Panc1 (cell line): ENCODE results near the gene IREB2. TPM values are rescaled to one million over a fixed set of nuclear protein-coding genes. Genes with fewer than 3 reads are reported as not detected.

Experiments used
- ATAC-seq: fragments of 200-7000 bp; cut with Tn5 transposase; 2 replicates; pipeline ENCODE4 v1.9.1; 2020; ENCODE audit warnings: mild to moderate bottlenecking, moderate library complexity
- BruUV-seq: library from RNA; stranded (reverse); fragments of 400-500 nt; replicated peaks from 2 replicates; lab custom pipeline; 2021; lab: Mats Ljungman, UMichigan
- CTCF ChIA-PET: fragments of 300-600 bp; sonication (Branson Sonifier 250); formaldehyde crosslinking; loops from one replicate; lab custom pipeline; 2022; ENCODE audit warnings: antibody characterized with exemption; lab: Charles Lee
- POLR2A ChIA-PET: fragments of 300-600 bp; sonication (Branson Sonifier 250); formaldehyde crosslinking; loops from one replicate; lab custom pipeline; 2022; ENCODE audit warnings: antibody characterized with exemption; lab: Charles Lee
- DNase-seq: peaks from one replicate; pipeline ENCODE4 v3.0.0-alpha.2; 2010; ENCODE audit warnings: low read depth, low spot score
- H3K27ac ChIP-seq: 2 replicates; pipeline ENCODE4 v1.5.1; 2011; ENCODE audit warnings: mild to moderate bottlenecking, low read length, inconsistent platforms
- H3K27me3 ChIP-seq: fragments of 200-500 bp; sonication (Bioruptor generic); 2 replicates; pipeline ENCODE4 v1.6.0; 2014; ENCODE audit warnings: low read length, inconsistent platforms; ENCODE audit not compliant: control insufficient read depth, insufficient read depth
- H3K36me3 ChIP-seq: fragments of 200-500 bp; sonication (Bioruptor generic); 2 replicates; pipeline ENCODE4 v1.5.1; 2014; ENCODE audit warnings: inconsistent platforms, mild to moderate bottlenecking, low read length, moderate library complexity; ENCODE audit not compliant: control insufficient read depth, insufficient read depth
- H3K4me1 ChIP-seq: 2 replicates; pipeline ENCODE4 v1.5.1; 2011; ENCODE audit warnings: inconsistent platforms, mild to moderate bottlenecking, low read length, moderate library complexity; ENCODE audit not compliant: control insufficient read depth, insufficient read depth
- H3K4me3 ChIP-seq, 2 experiments: 2 replicates each; pipeline ENCODE4 v1.5.1; 2011 to 2012; ENCODE audit warnings: low read depth in 2 of 2, low read length in 2 of 2, mild to moderate bottlenecking in 2 of 2, inconsistent platforms in 1 of 2, moderate library complexity in 1 of 2
- H3K9me3 ChIP-seq: fragments of 200-500 bp; sonication (Bioruptor generic); 2 replicates; pipeline ENCODE4 v1.5.1; 2014; ENCODE audit warnings: low read depth, mild to moderate bottlenecking, inconsistent platforms, low read length, moderate library complexity; ENCODE audit not compliant: control insufficient read depth, insufficient read depth
- POLR2AphosphoS5 ChIP-seq: IDR thresholded peaks from 2 replicates; pipeline ENCODE4 v1.6.1; 2012; ENCODE audit warnings: mild to moderate bottlenecking, low read depth, low read length, moderate library complexity
- SIN3A ChIP-seq: IDR thresholded peaks from 2 replicates; pipeline ENCODE4 v1.6.1; 2012; ENCODE audit warnings: low read depth, mild to moderate bottlenecking, low read length, moderate library complexity, borderline replicate concordance; ENCODE audit not compliant: insufficient read depth
- TCF7L2 ChIP-seq: IDR thresholded peaks from 2 replicates; pipeline ENCODE4 v1.6.1; 2011; ENCODE audit warnings: mild to moderate bottlenecking, low read depth, low read length, inconsistent platforms
- in situ Hi-C: cut with HindIII; loops from 2 replicates; pipeline ENCODE4 v1.10.0; 2016; ENCODE audit warnings: low sequenced_read_pairs, low pct_unique_long_range_greater_than_20kb
- intact Hi-C: fragments of 100-400 bp; cut with micrococcal nuclease; formaldehyde crosslinking; loops from one replicate; pipeline ENCODE4 v1.10.0; 2022; ENCODE audit not compliant: unreplicated experiment
- total RNA-seq: library from RNA; stranded (reverse); gene quantifications from one replicate; pipeline ENCODE4 v1.2.1, GENCODE V29; 2021; ENCODE audit not compliant: unreplicated experiment
- TF ChIP-seq, protein P1 (sequence below), 2 experiments: IDR thresholded peaks; 2 replicates each; pipeline ENCODE4 v1.6.1; 2011 to 2012; ENCODE audit warnings: low read depth in 2 of 2, control low read depth in 1 of 2, low read length in 1 of 2, mild to moderate bottlenecking in 1 of 2, moderate library complexity in 1 of 2; ENCODE audit not compliant: insufficient read depth in 1 of 2
- TF ChIP-seq, protein P2 (sequence below): fragments of 450-650 bp; IDR thresholded peaks from 2 replicates; pipeline ENCODE4 v1.5.1; 2017; ENCODE audit warnings: mild to moderate bottlenecking

The IREB2 gene
- total RNA-seq, 1 experiment from 2014 or later = 71.7 TPM

DNA sequence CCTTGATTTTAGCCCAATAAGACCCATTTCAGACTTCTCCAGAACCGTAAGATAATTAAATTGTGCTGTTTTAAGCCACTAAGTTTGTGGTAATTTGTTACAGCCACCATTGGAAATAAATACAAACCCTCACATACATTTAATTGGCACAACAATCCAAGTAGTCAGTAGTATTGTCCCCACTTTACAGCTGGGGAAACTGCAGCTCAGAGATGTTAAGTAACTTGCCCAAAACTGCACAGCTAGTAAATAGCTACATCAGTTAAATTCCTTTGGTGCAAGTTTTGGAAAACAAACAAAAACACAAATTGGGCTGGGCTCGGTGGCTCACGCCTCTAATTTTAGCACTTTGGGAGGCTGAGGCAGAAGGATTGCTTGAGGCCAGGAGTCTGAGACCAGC lies 13.3 kb upstream of the IREB2 start:
- peaks cover 2% of the 10 kb centered on the region; the same call in 1 of the 2 replicates for H3K27me3 ChIP-seq
- in situ Hi-C loops = no loop called here
- intact Hi-C loops = no loop called here
- ChIA-PET CTCF (no interaction called here), POLR2A (no interaction called here)
- H3K4me1 ChIP-seq = no peaks in the 10 kb centered on the region
- TF ChIP-seq TCF7L2 = no peak
- H3K4me3 ChIP-seq = no peak overlapping the region
- no peak for DNase-seq
- no peak for ATAC-seq
- BruUV-seq = no TSS peak
- H3K36me3 ChIP-seq = no peaks in the 10 kb centered on the region
- H3K27ac ChIP-seq = no peak overlapping the region
- H3K9me3 ChIP-seq = no peaks in the 10 kb centered on the region

- intact Hi-C loops (no loop called here), in situ Hi-C loops (no loop called here)
- TF ChIP-seq SIN3A = no peak
- no peak for TF ChIP-seq TCF7L2
- TF ChIP-seq, protein P1, sequence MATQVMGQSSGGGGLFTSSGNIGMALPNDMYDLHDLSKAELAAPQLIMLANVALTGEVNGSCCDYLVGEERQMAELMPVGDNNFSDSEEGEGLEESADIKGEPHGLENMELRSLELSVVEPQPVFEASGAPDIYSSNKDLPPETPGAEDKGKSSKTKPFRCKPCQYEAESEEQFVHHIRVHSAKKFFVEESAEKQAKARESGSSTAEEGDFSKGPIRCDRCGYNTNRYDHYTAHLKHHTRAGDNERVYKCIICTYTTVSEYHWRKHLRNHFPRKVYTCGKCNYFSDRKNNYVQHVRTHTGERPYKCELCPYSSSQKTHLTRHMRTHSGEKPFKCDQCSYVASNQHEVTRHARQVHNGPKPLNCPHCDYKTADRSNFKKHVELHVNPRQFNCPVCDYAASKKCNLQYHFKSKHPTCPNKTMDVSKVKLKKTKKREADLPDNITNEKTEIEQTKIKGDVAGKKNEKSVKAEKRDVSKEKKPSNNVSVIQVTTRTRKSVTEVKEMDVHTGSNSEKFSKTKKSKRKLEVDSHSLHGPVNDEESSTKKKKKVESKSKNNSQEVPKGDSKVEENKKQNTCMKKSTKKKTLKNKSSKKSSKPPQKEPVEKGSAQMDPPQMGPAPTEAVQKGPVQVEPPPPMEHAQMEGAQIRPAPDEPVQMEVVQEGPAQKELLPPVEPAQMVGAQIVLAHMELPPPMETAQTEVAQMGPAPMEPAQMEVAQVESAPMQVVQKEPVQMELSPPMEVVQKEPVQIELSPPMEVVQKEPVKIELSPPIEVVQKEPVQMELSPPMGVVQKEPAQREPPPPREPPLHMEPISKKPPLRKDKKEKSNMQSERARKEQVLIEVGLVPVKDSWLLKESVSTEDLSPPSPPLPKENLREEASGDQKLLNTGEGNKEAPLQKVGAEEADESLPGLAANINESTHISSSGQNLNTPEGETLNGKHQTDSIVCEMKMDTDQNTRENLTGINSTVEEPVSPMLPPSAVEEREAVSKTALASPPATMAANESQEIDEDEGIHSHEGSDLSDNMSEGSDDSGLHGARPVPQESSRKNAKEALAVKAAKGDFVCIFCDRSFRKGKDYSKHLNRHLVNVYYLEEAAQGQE (IDR thresholded peaks at IDR 0.05; ENCODE audit: insufficient read depth in 1 of 2, low read depth in 2 of 2, low read length in 1 of 2) = no peak
- TF ChIP-seq, protein P2, sequence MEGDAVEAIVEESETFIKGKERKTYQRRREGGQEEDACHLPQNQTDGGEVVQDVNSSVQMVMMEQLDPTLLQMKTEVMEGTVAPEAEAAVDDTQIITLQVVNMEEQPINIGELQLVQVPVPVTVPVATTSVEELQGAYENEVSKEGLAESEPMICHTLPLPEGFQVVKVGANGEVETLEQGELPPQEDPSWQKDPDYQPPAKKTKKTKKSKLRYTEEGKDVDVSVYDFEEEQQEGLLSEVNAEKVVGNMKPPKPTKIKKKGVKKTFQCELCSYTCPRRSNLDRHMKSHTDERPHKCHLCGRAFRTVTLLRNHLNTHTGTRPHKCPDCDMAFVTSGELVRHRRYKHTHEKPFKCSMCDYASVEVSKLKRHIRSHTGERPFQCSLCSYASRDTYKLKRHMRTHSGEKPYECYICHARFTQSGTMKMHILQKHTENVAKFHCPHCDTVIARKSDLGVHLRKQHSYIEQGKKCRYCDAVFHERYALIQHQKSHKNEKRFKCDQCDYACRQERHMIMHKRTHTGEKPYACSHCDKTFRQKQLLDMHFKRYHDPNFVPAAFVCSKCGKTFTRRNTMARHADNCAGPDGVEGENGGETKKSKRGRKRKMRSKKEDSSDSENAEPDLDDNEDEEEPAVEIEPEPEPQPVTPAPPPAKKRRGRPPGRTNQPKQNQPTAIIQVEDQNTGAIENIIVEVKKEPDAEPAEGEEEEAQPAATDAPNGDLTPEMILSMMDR = no peak
- no peak for TF ChIP-seq POLR2AphosphoS5
- BruUV-seq = no TSS peak
- no peak overlapping the region for H3K4me3 ChIP-seq
- CTCF ChIA-PET = no interaction called here
- H3K4me1 ChIP-seq = no peaks in the 10 kb centered on the region
- no peaks in the 10 kb centered on the region for H3K36me3 ChIP-seq
- no peak for ATAC-seq
- peaks cover 2% of the 10 kb centered on the region; the same call in 1 of the 2 replicates for H3K27me3 ChIP-seq
- POLR2A ChIA-PET = no interaction called here
- no peak for DNase-seq
- H3K27ac ChIP-seq = no peak overlapping the region
- no peaks in the 10 kb centered on the region for H3K9me3 ChIP-seq
Measured at GRCh38 chr15:78425643-78426042, 12.4 kb upstream of the IREB2 start.

GRCh38 chr15:78426300-78426699 lies 11.7 kb upstream of the IREB2 start:
- TF ChIP-seq SIN3A = no peak
- TF ChIP-seq POLR2AphosphoS5 = no peak
- TF ChIP-seq, protein P1 (IDR thresholded peaks at IDR 0.05; ENCODE audit: insufficient read depth in 1 of 2, low read depth in 2 of 2, low read length in 1 of 2) = no peak
- TF ChIP-seq TCF7L2 = no peak
- TF ChIP-seq, protein P2 = no peak
- DNase-seq (no peak), ATAC-seq (no peak)
- ChIA-PET CTCF (interaction anchor here (0.6 kb wide), 1 partner anchor 86 kb away, joined by 7 read pairs; no protein-coding TSS in a partner anchor), POLR2A (no interaction called here)
- Histone ChIP-seq H3K4me1 (no peaks in the 10 kb centered on the region), H3K9me3 (no peaks in the 10 kb centered on the region), H3K36me3 (no peaks in the 10 kb centered on the region), H3K4me3 (no peak overlapping the region), H3K27ac (no peak overlapping the region), H3K27me3 (peaks cover 5% of the 10 kb centered on the region; the same call in 1 of the 2 replicates)
- in situ Hi-C loops (no loop called here), intact Hi-C loops (no loop called here)
- BruUV-seq = no TSS peak
